Neural cell (in vitro differentiated cells): Measurements from ENCODE around the gene CXCL1. TPM values are rescaled to one million over a fixed set of nuclear protein-coding genes. Genes with fewer than 3 reads are reported as not detected.

ENCODE experiments used
- H2AFZ ChIP-seq: fragments of 200-600, 300-800 bp; sonication (generic), shearing (Covaris generic); 2 replicates; pipeline ENCODE4 v1.6.0; 2014; ENCODE audit warnings: low read depth, mild to moderate bottlenecking, antibody characterized with exemption, low read length, moderate library complexity
- H3F3A ChIP-seq: fragments of 200-600 bp; shearing (Covaris generic); 2 replicates; pipeline ENCODE4 v1.6.1; 2016; ENCODE audit warnings: mild to moderate bottlenecking, moderate library complexity, mixed read lengths, antibody characterized with exemption, low read length; ENCODE audit not compliant: insufficient read depth, poor library complexity, severe bottlenecking
- H3K27ac ChIP-seq: fragments of 200-600, 300-800 bp; sonication (generic), shearing (Covaris generic); 2 replicates; pipeline ENCODE4 v1.5.1; 2014; ENCODE audit warnings: mild to moderate bottlenecking, low read length, moderate library complexity
- H3K27me3 ChIP-seq: fragments of 300-800, 200-600 bp; sonication (generic), shearing (Covaris generic); 2 replicates; pipeline ENCODE4 v1.6.0; 2014; ENCODE audit warnings: mild to moderate bottlenecking, low read depth, low read length, moderate library complexity; ENCODE audit not compliant: insufficient read depth
- H3K36me3 ChIP-seq: fragments of 300-800, 200-600 bp; sonication (generic), shearing (Covaris generic); 2 replicates; pipeline ENCODE4 v1.5.1; 2014; ENCODE audit warnings: mild to moderate bottlenecking, antibody characterized with exemption, low read length, moderate library complexity; ENCODE audit not compliant: insufficient read depth
- H3K4me2 ChIP-seq: fragments of 300-800, 200-600 bp; sonication (generic), shearing (Covaris generic); 2 replicates; pipeline ENCODE4 v1.6.0; 2014; ENCODE audit warnings: mild to moderate bottlenecking, low read length
- H3K4me3 ChIP-seq: fragments of 300-800, 200-600 bp; sonication (generic), shearing (Covaris generic); 2 replicates; pipeline ENCODE4 v1.5.1; 2014; ENCODE audit warnings: mild to moderate bottlenecking, low read length, moderate library complexity
- H3K79me2 ChIP-seq: fragments of 200-600 bp; shearing (Covaris generic); replicated peaks from 2 replicates; pipeline ENCODE4 v1.6.0; 2014; ENCODE audit warnings: mild to moderate bottlenecking, low read length, moderate library complexity; ENCODE audit not compliant: insufficient read depth
- H3K9ac ChIP-seq: fragments of 300-800, 200-600 bp; sonication (generic), shearing (Covaris generic); 2 replicates; pipeline ENCODE4 v1.6.1; 2016; ENCODE audit warnings: mild to moderate bottlenecking, low read length, mixed read lengths
- H3K9me2 ChIP-seq: fragments of 200-600 bp; shearing (Covaris generic); 2 replicates; pipeline ENCODE4 v1.6.1; 2016; ENCODE audit warnings: mild to moderate bottlenecking, low read length, mixed read lengths; ENCODE audit not compliant: insufficient read depth
- H3K9me3 ChIP-seq: fragments of 200-600, 300-800 bp; sonication (generic), shearing (Covaris generic); 2 replicates; pipeline ENCODE4 v1.6.1; 2016; ENCODE audit warnings: mild to moderate bottlenecking, mixed run types, low read length, moderate library complexity, mixed read lengths
- H4K20me1 ChIP-seq: fragments of 200-600 bp; shearing (Covaris generic); 2 replicates; pipeline ENCODE4 v1.6.1; 2016; ENCODE audit warnings: mild to moderate bottlenecking, mixed run types; ENCODE audit not compliant: insufficient read depth
- EP300 ChIP-seq: fragments of 450-650 bp; conservative IDR thresholded peaks from 2 replicates; pipeline ENCODE4 v1.6.1; 2014; ENCODE audit warnings: antibody characterized with exemption, mild to moderate bottlenecking, moderate library complexity; ENCODE audit not compliant: poor library complexity, severe bottlenecking
- EZH2 ChIP-seq: fragments of 200-600, 300-800 bp; shearing (Covaris generic), sonication (generic); IDR thresholded peaks from 2 replicates; pipeline ENCODE4 v1.6.1; 2014; ENCODE audit warnings: antibody characterized with exemption, low read length, borderline replicate concordance, mild to moderate bottlenecking; ENCODE audit not compliant: insufficient read depth, poor library complexity, severe bottlenecking
- MXI1 ChIP-seq: fragments of 450-650 bp; conservative IDR thresholded peaks from 2 replicates; pipeline ENCODE4 v1.6.1; 2014; ENCODE audit warnings: antibody characterized with exemption, mild to moderate bottlenecking; ENCODE audit not compliant: poor library complexity, severe bottlenecking
- POLR2AphosphoS5 ChIP-seq: IDR thresholded peaks from 2 replicates; pipeline ENCODE4 v1.6.1; 2012
- RAD21 ChIP-seq: fragments of 450-650 bp; conservative IDR thresholded peaks from 2 replicates; pipeline ENCODE4 v1.6.1; 2014; ENCODE audit warnings: antibody characterized with exemption, mild to moderate bottlenecking, moderate library complexity
- SMC3 ChIP-seq: fragments of 450-650 bp; conservative IDR thresholded peaks from 2 replicates; pipeline ENCODE4 v1.6.1; 2014; ENCODE audit warnings: antibody characterized with exemption, mild to moderate bottlenecking, moderate library complexity; ENCODE audit not compliant: poor library complexity
- TAF1 ChIP-seq: IDR thresholded peaks from 2 replicates; pipeline ENCODE4 v1.6.1; 2012; ENCODE audit warnings: low read depth
- polyA plus RNA-seq: library from polyadenylated mRNA; depleted of rRNA; stranded (reverse); fragments of >200 nt; gene quantifications from 2 replicates; pipeline ENCODE4 v1.2.3, GENCODE V29; 2014
- TF ChIP-seq, protein P1 (sequence below): fragments of 450-650 bp; IDR thresholded peaks from 2 replicates; pipeline ENCODE4 v1.5.1; 2014; ENCODE audit warnings: antibody characterized with exemption, mild to moderate bottlenecking, moderate library complexity; ENCODE audit not compliant: poor library complexity, severe bottlenecking
- TF ChIP-seq, protein P2 (sequence below): IDR thresholded peaks from 2 replicates; pipeline ENCODE4 v1.6.1; 2012; ENCODE audit warnings: borderline replicate concordance

The CXCL1 gene
- polyA plus RNA-seq, 1 donor from 2014 or later = not detected

DNA sequence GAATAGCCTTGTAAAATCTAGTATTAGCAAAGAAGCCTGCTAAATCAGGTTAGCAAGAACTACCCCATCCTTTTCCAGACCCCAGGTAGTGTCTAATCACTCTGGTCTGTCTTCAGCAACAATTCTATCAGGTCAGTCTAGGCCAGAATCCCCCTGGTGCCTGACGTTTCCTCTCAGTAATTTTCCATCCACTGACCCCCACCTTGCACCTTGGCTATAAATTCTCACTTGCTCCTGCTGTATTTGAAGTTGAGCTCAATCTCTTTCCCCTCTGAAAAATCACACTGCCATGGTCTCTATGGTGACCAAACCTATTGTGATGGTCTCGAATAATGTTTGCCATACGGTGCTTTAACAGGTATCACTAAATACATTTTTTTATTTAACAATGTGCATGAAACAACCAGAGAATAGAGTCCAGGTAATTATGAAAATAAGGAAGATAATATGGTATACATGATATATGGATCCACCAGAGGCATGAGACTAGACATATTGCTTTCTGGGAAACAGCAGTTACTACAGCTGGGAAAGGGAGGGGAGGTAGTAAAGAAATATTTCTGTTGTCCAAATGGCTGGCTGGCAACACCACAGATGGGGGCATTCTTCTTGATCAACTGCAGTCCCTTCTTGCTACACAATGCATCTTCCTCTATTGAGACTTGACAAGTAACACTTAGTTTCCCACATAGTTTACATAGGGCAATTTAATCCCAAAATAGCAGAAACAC, 33.8 kb downstream of the CXCL1 start:
- no peaks in the 10 kb centered on the region for H3K9me3 ChIP-seq
- H3K36me3 ChIP-seq = no peaks in the 10 kb centered on the region
- no peaks in the 10 kb centered on the region for H3K27me3 ChIP-seq
- H3K79me2 ChIP-seq = no peaks in the 10 kb centered on the region
- no peaks in the 10 kb centered on the region for H4K20me1 ChIP-seq
- no peak overlapping the region for H3K9ac ChIP-seq
- no peak overlapping the region for H2AFZ ChIP-seq
- H3K4me3 ChIP-seq = no peak overlapping the region
- H3K27ac ChIP-seq = no peak overlapping the region
- TF ChIP-seq MXI1 (no peak), EZH2 (no peak), EP300 (no peak), TAF1 (no peak), SMC3 (no peak), RAD21 (no peak)
- TF ChIP-seq, protein P1, sequence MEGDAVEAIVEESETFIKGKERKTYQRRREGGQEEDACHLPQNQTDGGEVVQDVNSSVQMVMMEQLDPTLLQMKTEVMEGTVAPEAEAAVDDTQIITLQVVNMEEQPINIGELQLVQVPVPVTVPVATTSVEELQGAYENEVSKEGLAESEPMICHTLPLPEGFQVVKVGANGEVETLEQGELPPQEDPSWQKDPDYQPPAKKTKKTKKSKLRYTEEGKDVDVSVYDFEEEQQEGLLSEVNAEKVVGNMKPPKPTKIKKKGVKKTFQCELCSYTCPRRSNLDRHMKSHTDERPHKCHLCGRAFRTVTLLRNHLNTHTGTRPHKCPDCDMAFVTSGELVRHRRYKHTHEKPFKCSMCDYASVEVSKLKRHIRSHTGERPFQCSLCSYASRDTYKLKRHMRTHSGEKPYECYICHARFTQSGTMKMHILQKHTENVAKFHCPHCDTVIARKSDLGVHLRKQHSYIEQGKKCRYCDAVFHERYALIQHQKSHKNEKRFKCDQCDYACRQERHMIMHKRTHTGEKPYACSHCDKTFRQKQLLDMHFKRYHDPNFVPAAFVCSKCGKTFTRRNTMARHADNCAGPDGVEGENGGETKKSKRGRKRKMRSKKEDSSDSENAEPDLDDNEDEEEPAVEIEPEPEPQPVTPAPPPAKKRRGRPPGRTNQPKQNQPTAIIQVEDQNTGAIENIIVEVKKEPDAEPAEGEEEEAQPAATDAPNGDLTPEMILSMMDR = no peak
- no peaks in the 10 kb centered on the region for H3K9me2 ChIP-seq
- no peaks in the 10 kb centered on the region for H3F3A ChIP-seq
- H3K4me2 ChIP-seq = no peak overlapping the region

DNA sequence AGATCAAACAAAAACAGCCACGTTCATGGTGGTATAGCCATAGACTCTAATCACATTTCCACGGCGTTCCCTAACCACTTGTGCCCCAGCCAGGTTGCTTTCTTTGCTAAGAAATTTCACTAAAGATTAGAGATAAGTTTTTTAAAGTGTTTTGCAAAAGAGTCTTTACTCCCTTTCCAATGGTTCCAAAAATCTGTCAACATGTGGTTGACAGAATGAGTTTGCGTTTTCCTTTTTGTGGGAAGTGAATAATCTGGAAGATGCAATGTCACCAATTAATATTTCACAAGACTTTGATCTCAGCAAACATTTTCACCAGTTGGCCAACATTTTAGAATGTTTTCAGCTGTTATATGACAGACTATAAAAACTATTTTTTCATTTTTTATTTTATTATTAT, 35.3 kb downstream of the CXCL1 start:
- no peaks in the 10 kb centered on the region for H3K9me2 ChIP-seq
- H3K27me3 ChIP-seq = no peaks in the 10 kb centered on the region
- H3F3A ChIP-seq = no peaks in the 10 kb centered on the region
- no peak overlapping the region for H2AFZ ChIP-seq
- TF ChIP-seq, protein P1 = no peak
- no peak for TF ChIP-seq TAF1
- TF ChIP-seq RAD21 = no peak
- no peak for TF ChIP-seq SMC3
- no peak for TF ChIP-seq POLR2AphosphoS5
- TF ChIP-seq, protein P2, sequence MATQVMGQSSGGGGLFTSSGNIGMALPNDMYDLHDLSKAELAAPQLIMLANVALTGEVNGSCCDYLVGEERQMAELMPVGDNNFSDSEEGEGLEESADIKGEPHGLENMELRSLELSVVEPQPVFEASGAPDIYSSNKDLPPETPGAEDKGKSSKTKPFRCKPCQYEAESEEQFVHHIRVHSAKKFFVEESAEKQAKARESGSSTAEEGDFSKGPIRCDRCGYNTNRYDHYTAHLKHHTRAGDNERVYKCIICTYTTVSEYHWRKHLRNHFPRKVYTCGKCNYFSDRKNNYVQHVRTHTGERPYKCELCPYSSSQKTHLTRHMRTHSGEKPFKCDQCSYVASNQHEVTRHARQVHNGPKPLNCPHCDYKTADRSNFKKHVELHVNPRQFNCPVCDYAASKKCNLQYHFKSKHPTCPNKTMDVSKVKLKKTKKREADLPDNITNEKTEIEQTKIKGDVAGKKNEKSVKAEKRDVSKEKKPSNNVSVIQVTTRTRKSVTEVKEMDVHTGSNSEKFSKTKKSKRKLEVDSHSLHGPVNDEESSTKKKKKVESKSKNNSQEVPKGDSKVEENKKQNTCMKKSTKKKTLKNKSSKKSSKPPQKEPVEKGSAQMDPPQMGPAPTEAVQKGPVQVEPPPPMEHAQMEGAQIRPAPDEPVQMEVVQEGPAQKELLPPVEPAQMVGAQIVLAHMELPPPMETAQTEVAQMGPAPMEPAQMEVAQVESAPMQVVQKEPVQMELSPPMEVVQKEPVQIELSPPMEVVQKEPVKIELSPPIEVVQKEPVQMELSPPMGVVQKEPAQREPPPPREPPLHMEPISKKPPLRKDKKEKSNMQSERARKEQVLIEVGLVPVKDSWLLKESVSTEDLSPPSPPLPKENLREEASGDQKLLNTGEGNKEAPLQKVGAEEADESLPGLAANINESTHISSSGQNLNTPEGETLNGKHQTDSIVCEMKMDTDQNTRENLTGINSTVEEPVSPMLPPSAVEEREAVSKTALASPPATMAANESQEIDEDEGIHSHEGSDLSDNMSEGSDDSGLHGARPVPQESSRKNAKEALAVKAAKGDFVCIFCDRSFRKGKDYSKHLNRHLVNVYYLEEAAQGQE = no peak
- no peak for TF ChIP-seq MXI1
- no peak for TF ChIP-seq EP300
- no peak for TF ChIP-seq EZH2
- H3K4me2 ChIP-seq = no peak overlapping the region
- H3K9me3 ChIP-seq = no peaks in the 10 kb centered on the region
- no peaks in the 10 kb centered on the region for H4K20me1 ChIP-seq
- no peak overlapping the region for H3K27ac ChIP-seq
- H3K4me3 ChIP-seq = no peak overlapping the region
- H3K36me3 ChIP-seq = no peaks in the 10 kb centered on the region
- H3K9ac ChIP-seq = no peak overlapping the region
- no peaks in the 10 kb centered on the region for H3K79me2 ChIP-seq
